SK-N-SH (cell line): ENCODE data around the gene HACD4. TPM values are rescaled to one million over a fixed set of nuclear protein-coding genes. Genes with fewer than 3 reads are reported as not detected.

Source experiments
- CTCF ChIA-PET: fragments of 300-600, 350-600 bp; formaldehyde crosslinking; extraction: SDS; loops from one replicate; lab custom pipeline; 2021; lab: Yijun Ruan, JAX
- POLR2A ChIA-PET: fragments of 350-600 bp; sonication (Branson Sonifier 250); formaldehyde crosslinking; extraction: SDS; loops from one replicate; lab custom pipeline; 2020; ENCODE audit warnings: antibody characterized with exemption, inconsistent platforms; lab: Yijun Ruan, JAX
- DNase-seq: peaks from one replicate; pipeline ENCODE4 v3.0.0; 2012
- H2AFZ ChIP-seq: fragments of 200-600 bp; sonication (generic); 2 replicates; pipeline ENCODE4 v1.8.1; 2016; ENCODE audit warnings: antibody characterized with exemption, mild to moderate bottlenecking, low read depth
- H3F3A ChIP-seq: fragments of 200-600 bp; sonication (generic); replicated peaks from 2 replicates; pipeline ENCODE3; 2016; ENCODE audit warnings: antibody characterized with exemption, mild to moderate bottlenecking; ENCODE audit not compliant: insufficient read depth
- H3K27ac ChIP-seq, 2 experiments: fragments of 200-500 bp in 1 of 2; fragments of 200-600 bp in 1 of 2; sonication (Bioruptor generic) in 1 of 2; sonication (generic), shearing (Covaris generic) in 1 of 2; 2 replicates each; pipeline versions ENCODE4 v1.5.1 to v1.6.1; 2014 to 2016; ENCODE audit warnings: low read depth in 2 of 2, inconsistent platforms in 1 of 2, low read length in 1 of 2, mild to moderate bottlenecking in 1 of 2, mixed read lengths in 1 of 2
- H3K27me3 ChIP-seq: fragments of 200-600 bp; sonication (generic), shearing (Covaris generic); 2 replicates; pipeline ENCODE4 v1.6.1; 2016; ENCODE audit warnings: mixed run types; ENCODE audit not compliant: insufficient read depth
- H3K36me3 ChIP-seq, 2 experiments: fragments of 200-500 bp in 1 of 2; fragments of 200-600 bp in 1 of 2; sonication (Bioruptor generic) in 1 of 2; sonication (generic) in 1 of 2; replicated peaks in 1 of 2; 2 replicates each; pipeline versions ENCODE3 to v1.5.1; 2014 to 2016; ENCODE audit warnings: low read length in 1 of 2, mild to moderate bottlenecking in 1 of 2; ENCODE audit not compliant: insufficient read depth in 2 of 2, control insufficient read depth in 1 of 2
- H3K4me1 ChIP-seq, 2 experiments: fragments of 200-500 bp in 1 of 2; fragments of 200-600 bp in 1 of 2; sonication (Bioruptor generic) in 1 of 2; sonication (generic), shearing (Covaris generic) in 1 of 2; 2 replicates each; pipeline versions ENCODE4 v1.5.1 to v1.6.1; 2014 to 2016; ENCODE audit warnings: low read depth in 1 of 2, low read length in 1 of 2, mixed run types in 1 of 2; ENCODE audit not compliant: insufficient read depth in 2 of 2, control insufficient read depth in 1 of 2
- H3K4me2 ChIP-seq: fragments of 200-600 bp; sonication (generic), shearing (Covaris generic); 2 replicates; pipeline ENCODE4 v1.6.1; 2017; ENCODE audit warnings: mixed run types
- H3K4me3 ChIP-seq, 2 experiments: fragments of 200-500 bp in 1 of 2; fragments of 200-600 bp in 1 of 2; sonication (Bioruptor generic) in 1 of 2; sonication (generic), shearing (Covaris generic) in 1 of 2; 2 replicates each; pipeline versions ENCODE4 v1.5.1 to v1.8.1; 2014 to 2016; ENCODE audit warnings: low read depth in 2 of 2, inconsistent platforms in 1 of 2, low read length in 1 of 2, mild to moderate bottlenecking in 1 of 2, mixed read lengths in 1 of 2, moderate library complexity in 1 of 2
- H3K79me2 ChIP-seq: fragments of 200-600 bp; sonication (generic); 2 replicates; pipeline ENCODE4 v1.8.1; 2017; ENCODE audit warnings: mild to moderate bottlenecking; ENCODE audit not compliant: insufficient read depth
- H3K9ac ChIP-seq: fragments of 200-600 bp; sonication (generic); 2 replicates; pipeline ENCODE4 v1.6.1; 2017; ENCODE audit warnings: mixed run types
- H3K9me2 ChIP-seq: fragments of 200-600 bp; sonication (generic); 2 replicates; pipeline ENCODE4 v1.6.1; 2017; ENCODE audit warnings: mixed run types
- H3K9me3 ChIP-seq: fragments of 200-600 bp; sonication (generic); 2 replicates; pipeline ENCODE4 v1.6.1; 2017; ENCODE audit warnings: mixed run types, mild to moderate bottlenecking, moderate library complexity
- H4K20me1 ChIP-seq: fragments of 200-600 bp; sonication (generic); 2 replicates; pipeline ENCODE4 v1.6.1; 2017; ENCODE audit warnings: mild to moderate bottlenecking, mixed run types; ENCODE audit not compliant: insufficient read depth
- CHD2 ChIP-seq: fragments of 150-350 bp; IDR thresholded peaks from 2 replicates; pipeline ENCODE4 v1.6.1; 2018; ENCODE audit warnings: low read length; ENCODE audit not compliant: partially characterized antibody
- EZH2phosphoT487 ChIP-seq: fragments of 200-600 bp; sonication (generic); IDR thresholded peaks from 2 replicates; pipeline ENCODE4 v1.6.1; 2017; ENCODE audit warnings: low read depth, mixed run types, mild to moderate bottlenecking, antibody characterized with exemption, moderate library complexity, borderline replicate concordance
- FOSL2 ChIP-seq: IDR thresholded peaks from 2 replicates; pipeline ENCODE4 v1.4.0; 2012; ENCODE audit warnings: low read depth, mild to moderate bottlenecking, moderate library complexity, borderline replicate concordance
- FOXM1 ChIP-seq: IDR thresholded peaks from 2 replicates; pipeline ENCODE4 v1.4.0; 2012; ENCODE audit warnings: low read depth, mild to moderate bottlenecking
- GABPA ChIP-seq: IDR thresholded peaks from 2 replicates; pipeline ENCODE4 v1.4.0; 2012; ENCODE audit warnings: low read depth, mild to moderate bottlenecking
- GATA2 ChIP-seq: sonication (generic); formaldehyde crosslinking; IDR thresholded peaks from 2 replicates; pipeline ENCODE4 v1.5.0; 2020; ENCODE audit warnings: mild to moderate bottlenecking, missing genetic modification reagents
- MEF2A ChIP-seq: IDR thresholded peaks from 2 replicates; pipeline ENCODE4 v1.4.0; 2012; ENCODE audit warnings: low read depth, borderline replicate concordance
- RFX5 ChIP-seq: IDR thresholded peaks from 2 replicates; pipeline ENCODE4 v1.6.1; 2012; ENCODE audit warnings: mild to moderate bottlenecking, improper control_type of control experiment, low read length
- TEAD4 ChIP-seq: IDR thresholded peaks from 2 replicates; pipeline ENCODE4 v1.4.0; 2012; ENCODE audit warnings: mild to moderate bottlenecking, borderline replicate concordance; ENCODE audit not compliant: insufficient read depth
- USF1 ChIP-seq: IDR thresholded peaks from 2 replicates; pipeline ENCODE4 v1.4.0; 2012; ENCODE audit warnings: low read depth, borderline replicate concordance
- YY1 ChIP-seq: IDR thresholded peaks from 2 replicates; pipeline ENCODE4 v1.4.0; 2012; ENCODE audit warnings: low read depth, mild to moderate bottlenecking
- WGBS: methylation state at CpG from one replicate; pipeline ENCODE4 v1.1.6; 2017; ENCODE audit warnings: low lambda C conversion rate; 5-methylcytosine and 5-hydroxymethylcytosine counted together
- polyA plus RNA-seq, 3 experiments: library from polyadenylated mRNA; depleted of rRNA; stranded (reverse); fragments of >200 nt; gene quantifications; 2 replicates each; pipeline ENCODE4 v1.2.3, GENCODE V29; 2012
- TF ChIP-seq, protein P1 (sequence below): fragments of 200-600 bp; sonication (generic); IDR thresholded peaks from 2 replicates; pipeline ENCODE4 v1.6.1; 2017; ENCODE audit warnings: antibody characterized with exemption, mild to moderate bottlenecking, moderate library complexity
- TF ChIP-seq, protein P2 (sequence below): IDR thresholded peaks from 2 replicates; pipeline ENCODE4 v1.6.1; 2012; ENCODE audit warnings: mild to moderate bottlenecking, low read depth, low read length, moderate library complexity
- TF ChIP-seq, protein P3 (sequence below): fragments of 150-350 bp; IDR thresholded peaks from 2 replicates; pipeline ENCODE4 v1.6.1; 2017; ENCODE audit warnings: antibody characterized with exemption, low read length, low read depth, borderline replicate concordance
- TF ChIP-seq, protein P4 (sequence below): IDR thresholded peaks from 2 replicates; pipeline ENCODE4 v1.4.0; 2012; ENCODE audit warnings: low read depth

The HACD4 gene
- polyA plus RNA-seq, 1 of the 3 experiments (the other 2 are of a cell fraction) = under 0.01 TPM

GRCh38 chr9:21002040-21002439 is 29.4 kb downstream of the HACD4 start:
- Histone ChIP-seq H3K9me3 (peaks cover 9% of the 10 kb centered on the region; the same call in 1 of the 2 replicates), H3K4me3 (no peak overlapping the region)
- WGBS = 96% methylated on average over 2 of the region's 2 CpGs

More at GRCh38 chr9:21002040-21002439, 29.4 kb downstream of the HACD4 start:
- Histone ChIP-seq H3K9me2 (no peaks in the 10 kb centered on the region), H3K4me1 (no peaks in the 10 kb centered on the region; a peak in 1 of 4 replicates), H3K27me3 (no peaks in the 10 kb centered on the region), H3F3A (peaks cover 4% of the 10 kb centered on the region), H4K20me1 (no peaks in the 10 kb centered on the region), H3K27ac (no peak overlapping the region), H3K36me3 (peaks cover 5 to 9% of the 10 kb centered on the region in 2 experiments), H3K79me2 (no peaks in the 10 kb centered on the region), H2AFZ (no peak overlapping the region), H3K9ac (no peak overlapping the region), H3K4me2 (no peak overlapping the region)
- DNase-seq = no peak
- no peak for TF ChIP-seq CHD2
- TF ChIP-seq GABPA = no peak
- TF ChIP-seq USF1 = no peak
- TF ChIP-seq, protein P1, sequence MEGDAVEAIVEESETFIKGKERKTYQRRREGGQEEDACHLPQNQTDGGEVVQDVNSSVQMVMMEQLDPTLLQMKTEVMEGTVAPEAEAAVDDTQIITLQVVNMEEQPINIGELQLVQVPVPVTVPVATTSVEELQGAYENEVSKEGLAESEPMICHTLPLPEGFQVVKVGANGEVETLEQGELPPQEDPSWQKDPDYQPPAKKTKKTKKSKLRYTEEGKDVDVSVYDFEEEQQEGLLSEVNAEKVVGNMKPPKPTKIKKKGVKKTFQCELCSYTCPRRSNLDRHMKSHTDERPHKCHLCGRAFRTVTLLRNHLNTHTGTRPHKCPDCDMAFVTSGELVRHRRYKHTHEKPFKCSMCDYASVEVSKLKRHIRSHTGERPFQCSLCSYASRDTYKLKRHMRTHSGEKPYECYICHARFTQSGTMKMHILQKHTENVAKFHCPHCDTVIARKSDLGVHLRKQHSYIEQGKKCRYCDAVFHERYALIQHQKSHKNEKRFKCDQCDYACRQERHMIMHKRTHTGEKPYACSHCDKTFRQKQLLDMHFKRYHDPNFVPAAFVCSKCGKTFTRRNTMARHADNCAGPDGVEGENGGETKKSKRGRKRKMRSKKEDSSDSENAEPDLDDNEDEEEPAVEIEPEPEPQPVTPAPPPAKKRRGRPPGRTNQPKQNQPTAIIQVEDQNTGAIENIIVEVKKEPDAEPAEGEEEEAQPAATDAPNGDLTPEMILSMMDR = no peak
- TF ChIP-seq FOSL2 = no peak
- TF ChIP-seq, protein P2, sequence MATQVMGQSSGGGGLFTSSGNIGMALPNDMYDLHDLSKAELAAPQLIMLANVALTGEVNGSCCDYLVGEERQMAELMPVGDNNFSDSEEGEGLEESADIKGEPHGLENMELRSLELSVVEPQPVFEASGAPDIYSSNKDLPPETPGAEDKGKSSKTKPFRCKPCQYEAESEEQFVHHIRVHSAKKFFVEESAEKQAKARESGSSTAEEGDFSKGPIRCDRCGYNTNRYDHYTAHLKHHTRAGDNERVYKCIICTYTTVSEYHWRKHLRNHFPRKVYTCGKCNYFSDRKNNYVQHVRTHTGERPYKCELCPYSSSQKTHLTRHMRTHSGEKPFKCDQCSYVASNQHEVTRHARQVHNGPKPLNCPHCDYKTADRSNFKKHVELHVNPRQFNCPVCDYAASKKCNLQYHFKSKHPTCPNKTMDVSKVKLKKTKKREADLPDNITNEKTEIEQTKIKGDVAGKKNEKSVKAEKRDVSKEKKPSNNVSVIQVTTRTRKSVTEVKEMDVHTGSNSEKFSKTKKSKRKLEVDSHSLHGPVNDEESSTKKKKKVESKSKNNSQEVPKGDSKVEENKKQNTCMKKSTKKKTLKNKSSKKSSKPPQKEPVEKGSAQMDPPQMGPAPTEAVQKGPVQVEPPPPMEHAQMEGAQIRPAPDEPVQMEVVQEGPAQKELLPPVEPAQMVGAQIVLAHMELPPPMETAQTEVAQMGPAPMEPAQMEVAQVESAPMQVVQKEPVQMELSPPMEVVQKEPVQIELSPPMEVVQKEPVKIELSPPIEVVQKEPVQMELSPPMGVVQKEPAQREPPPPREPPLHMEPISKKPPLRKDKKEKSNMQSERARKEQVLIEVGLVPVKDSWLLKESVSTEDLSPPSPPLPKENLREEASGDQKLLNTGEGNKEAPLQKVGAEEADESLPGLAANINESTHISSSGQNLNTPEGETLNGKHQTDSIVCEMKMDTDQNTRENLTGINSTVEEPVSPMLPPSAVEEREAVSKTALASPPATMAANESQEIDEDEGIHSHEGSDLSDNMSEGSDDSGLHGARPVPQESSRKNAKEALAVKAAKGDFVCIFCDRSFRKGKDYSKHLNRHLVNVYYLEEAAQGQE = no peak
- no peak for TF ChIP-seq TEAD4
- no peak for TF ChIP-seq YY1
- no peak for TF ChIP-seq EZH2phosphoT487
- no peak for TF ChIP-seq GATA2 (CRISPR knock-in tag)
- TF ChIP-seq RFX5 = no peak
- TF ChIP-seq, protein P3, sequence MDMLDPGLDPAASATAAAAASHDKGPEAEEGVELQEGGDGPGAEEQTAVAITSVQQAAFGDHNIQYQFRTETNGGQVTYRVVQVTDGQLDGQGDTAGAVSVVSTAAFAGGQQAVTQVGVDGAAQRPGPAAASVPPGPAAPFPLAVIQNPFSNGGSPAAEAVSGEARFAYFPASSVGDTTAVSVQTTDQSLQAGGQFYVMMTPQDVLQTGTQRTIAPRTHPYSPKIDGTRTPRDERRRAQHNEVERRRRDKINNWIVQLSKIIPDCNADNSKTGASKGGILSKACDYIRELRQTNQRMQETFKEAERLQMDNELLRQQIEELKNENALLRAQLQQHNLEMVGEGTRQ = no peak
- TF ChIP-seq MEF2A = no peak
- no peak for TF ChIP-seq FOXM1
- TF ChIP-seq, protein P4, sequence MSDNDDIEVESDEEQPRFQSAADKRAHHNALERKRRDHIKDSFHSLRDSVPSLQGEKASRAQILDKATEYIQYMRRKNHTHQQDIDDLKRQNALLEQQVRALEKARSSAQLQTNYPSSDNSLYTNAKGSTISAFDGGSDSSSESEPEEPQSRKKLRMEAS = no peak
- ChIA-PET CTCF (no interaction called here), POLR2A (no interaction called here)
